Panc1 (cell line): Measurements from ENCODE around the gene SLC35G1. TPM values are rescaled to one million over a fixed set of nuclear protein-coding genes. Genes with fewer than 3 reads are reported as not detected.

Source experiments
- ATAC-seq: fragments of 200-7000 bp; cut with Tn5 transposase; 2 replicates; pipeline ENCODE4 v1.9.1; 2020; ENCODE audit warnings: mild to moderate bottlenecking, moderate library complexity
- BruUV-seq: library from RNA; stranded (reverse); fragments of 400-500 nt; replicated peaks from 2 replicates; lab custom pipeline; 2021; lab: Mats Ljungman, UMichigan
- CTCF ChIA-PET: fragments of 300-600 bp; sonication (Branson Sonifier 250); formaldehyde crosslinking; loops from one replicate; lab custom pipeline; 2022; ENCODE audit warnings: antibody characterized with exemption; lab: Charles Lee
- POLR2A ChIA-PET: fragments of 300-600 bp; sonication (Branson Sonifier 250); formaldehyde crosslinking; loops from one replicate; lab custom pipeline; 2022; ENCODE audit warnings: antibody characterized with exemption; lab: Charles Lee
- DNase-seq: peaks from one replicate; pipeline ENCODE4 v3.0.0-alpha.2; 2010; ENCODE audit warnings: low read depth, low spot score
- H3K27ac ChIP-seq: 2 replicates; pipeline ENCODE4 v1.5.1; 2011; ENCODE audit warnings: mild to moderate bottlenecking, low read length, inconsistent platforms
- H3K27me3 ChIP-seq: fragments of 200-500 bp; sonication (Bioruptor generic); 2 replicates; pipeline ENCODE4 v1.6.0; 2014; ENCODE audit warnings: low read length, inconsistent platforms; ENCODE audit not compliant: control insufficient read depth, insufficient read depth
- H3K36me3 ChIP-seq: fragments of 200-500 bp; sonication (Bioruptor generic); 2 replicates; pipeline ENCODE4 v1.5.1; 2014; ENCODE audit warnings: inconsistent platforms, mild to moderate bottlenecking, low read length, moderate library complexity; ENCODE audit not compliant: control insufficient read depth, insufficient read depth
- H3K4me1 ChIP-seq: 2 replicates; pipeline ENCODE4 v1.5.1; 2011; ENCODE audit warnings: inconsistent platforms, mild to moderate bottlenecking, low read length, moderate library complexity; ENCODE audit not compliant: control insufficient read depth, insufficient read depth
- H3K4me3 ChIP-seq, 2 experiments: 2 replicates each; pipeline ENCODE4 v1.5.1; 2011 to 2012; ENCODE audit warnings: low read depth in 2 of 2, low read length in 2 of 2, mild to moderate bottlenecking in 2 of 2, inconsistent platforms in 1 of 2, moderate library complexity in 1 of 2
- H3K9me3 ChIP-seq: fragments of 200-500 bp; sonication (Bioruptor generic); 2 replicates; pipeline ENCODE4 v1.5.1; 2014; ENCODE audit warnings: low read depth, mild to moderate bottlenecking, inconsistent platforms, low read length, moderate library complexity; ENCODE audit not compliant: control insufficient read depth, insufficient read depth
- CTCF ChIP-seq: fragments of 450-650 bp; IDR thresholded peaks from 2 replicates; pipeline ENCODE4 v1.5.1; 2017; ENCODE audit warnings: mild to moderate bottlenecking
- POLR2AphosphoS5 ChIP-seq: IDR thresholded peaks from 2 replicates; pipeline ENCODE4 v1.6.1; 2012; ENCODE audit warnings: mild to moderate bottlenecking, low read depth, low read length, moderate library complexity
- SIN3A ChIP-seq: IDR thresholded peaks from 2 replicates; pipeline ENCODE4 v1.6.1; 2012; ENCODE audit warnings: low read depth, mild to moderate bottlenecking, low read length, moderate library complexity, borderline replicate concordance; ENCODE audit not compliant: insufficient read depth
- TCF7L2 ChIP-seq: IDR thresholded peaks from 2 replicates; pipeline ENCODE4 v1.6.1; 2011; ENCODE audit warnings: mild to moderate bottlenecking, low read depth, low read length, inconsistent platforms
- in situ Hi-C: cut with HindIII; loops from 2 replicates; pipeline ENCODE4 v1.10.0; 2016; ENCODE audit warnings: low sequenced_read_pairs, low pct_unique_long_range_greater_than_20kb
- intact Hi-C: fragments of 100-400 bp; cut with micrococcal nuclease; formaldehyde crosslinking; loops from one replicate; pipeline ENCODE4 v1.10.0; 2022; ENCODE audit not compliant: unreplicated experiment
- total RNA-seq: library from RNA; stranded (reverse); gene quantifications from one replicate; pipeline ENCODE4 v1.2.1, GENCODE V29; 2021; ENCODE audit not compliant: unreplicated experiment
- TF ChIP-seq, protein P1 (sequence below), 2 experiments: IDR thresholded peaks; 2 replicates each; pipeline ENCODE4 v1.6.1; 2011 to 2012; ENCODE audit warnings: low read depth in 2 of 2, control low read depth in 1 of 2, low read length in 1 of 2, mild to moderate bottlenecking in 1 of 2, moderate library complexity in 1 of 2; ENCODE audit not compliant: insufficient read depth in 1 of 2

SLC35G1 gene
- total RNA-seq, 1 experiment from 2014 or later = 13.6 TPM

GRCh38 chr10:93894516-93895378 is 969 bp downstream of the SLC35G1 start:
- intact Hi-C loops (no loop called here), in situ Hi-C loops (no loop called here)
- BruUV-seq = TSS peak; percentile 74
- CTCF ChIA-PET = no interaction called here
- Histone ChIP-seq H3K27me3 (no peaks in the 10 kb centered on the region), H3K4me1 (peaks cover 18% of the 10 kb centered on the region), H3K4me3 (peak overlapping the region; percentile 69 to 85), H3K9me3 (no peaks in the 10 kb centered on the region), H3K36me3 (0 out of 2 replicates have a peak, but pooled peaks cover 2% of the 10 kb centered on the region), H3K27ac (peak overlapping the region; percentile 85)
- POLR2A ChIA-PET = no interaction called here
- no peak for DNase-seq
- ATAC-seq = no peak
- TF ChIP-seq POLR2AphosphoS5 = no peak
- TF ChIP-seq SIN3A = no peak
- no peak for TF ChIP-seq TCF7L2
- no peak for TF ChIP-seq CTCF
- TF ChIP-seq, protein P1, sequence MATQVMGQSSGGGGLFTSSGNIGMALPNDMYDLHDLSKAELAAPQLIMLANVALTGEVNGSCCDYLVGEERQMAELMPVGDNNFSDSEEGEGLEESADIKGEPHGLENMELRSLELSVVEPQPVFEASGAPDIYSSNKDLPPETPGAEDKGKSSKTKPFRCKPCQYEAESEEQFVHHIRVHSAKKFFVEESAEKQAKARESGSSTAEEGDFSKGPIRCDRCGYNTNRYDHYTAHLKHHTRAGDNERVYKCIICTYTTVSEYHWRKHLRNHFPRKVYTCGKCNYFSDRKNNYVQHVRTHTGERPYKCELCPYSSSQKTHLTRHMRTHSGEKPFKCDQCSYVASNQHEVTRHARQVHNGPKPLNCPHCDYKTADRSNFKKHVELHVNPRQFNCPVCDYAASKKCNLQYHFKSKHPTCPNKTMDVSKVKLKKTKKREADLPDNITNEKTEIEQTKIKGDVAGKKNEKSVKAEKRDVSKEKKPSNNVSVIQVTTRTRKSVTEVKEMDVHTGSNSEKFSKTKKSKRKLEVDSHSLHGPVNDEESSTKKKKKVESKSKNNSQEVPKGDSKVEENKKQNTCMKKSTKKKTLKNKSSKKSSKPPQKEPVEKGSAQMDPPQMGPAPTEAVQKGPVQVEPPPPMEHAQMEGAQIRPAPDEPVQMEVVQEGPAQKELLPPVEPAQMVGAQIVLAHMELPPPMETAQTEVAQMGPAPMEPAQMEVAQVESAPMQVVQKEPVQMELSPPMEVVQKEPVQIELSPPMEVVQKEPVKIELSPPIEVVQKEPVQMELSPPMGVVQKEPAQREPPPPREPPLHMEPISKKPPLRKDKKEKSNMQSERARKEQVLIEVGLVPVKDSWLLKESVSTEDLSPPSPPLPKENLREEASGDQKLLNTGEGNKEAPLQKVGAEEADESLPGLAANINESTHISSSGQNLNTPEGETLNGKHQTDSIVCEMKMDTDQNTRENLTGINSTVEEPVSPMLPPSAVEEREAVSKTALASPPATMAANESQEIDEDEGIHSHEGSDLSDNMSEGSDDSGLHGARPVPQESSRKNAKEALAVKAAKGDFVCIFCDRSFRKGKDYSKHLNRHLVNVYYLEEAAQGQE (IDR thresholded peaks at IDR 0.05; ENCODE audit: insufficient read depth in 1 of 2, low read depth in 2 of 2, low read length in 1 of 2) = no peak

GRCh38 chr10:93897070-93897780 is 3.4 kb downstream of the SLC35G1 start:
- DNase-seq (no peak), ATAC-seq (no peak)
- H3K27me3 ChIP-seq = no peaks in the 10 kb centered on the region
- CTCF ChIA-PET = interaction anchor here (0.6 kb wide), 1 partner anchor 152 kb away, joined by 4 read pairs; no protein-coding TSS in a partner anchor
- H3K27ac ChIP-seq = no peak overlapping the region; the same call in 1 of the 2 replicates
- no peak for TF ChIP-seq POLR2AphosphoS5
- no peak for TF ChIP-seq SIN3A
- TF ChIP-seq TCF7L2 = no peak
- TF ChIP-seq, protein P1 (IDR thresholded peaks at IDR 0.05; ENCODE audit: insufficient read depth in 1 of 2, low read depth in 2 of 2, low read length in 1 of 2) = no peak
- TF ChIP-seq CTCF = no peak
- POLR2A ChIA-PET = no interaction called here
- in situ Hi-C loops (no loop called here), intact Hi-C loops (no loop called here)
- H3K36me3 ChIP-seq = 0 out of 2 replicates have a peak, but pooled peaks cover 2% of the 10 kb centered on the region
- no TSS peak for BruUV-seq
- H3K4me1 ChIP-seq = peaks cover 18% of the 10 kb centered on the region
- no peaks in the 10 kb centered on the region for H3K9me3 ChIP-seq
- no peak overlapping the region for H3K4me3 ChIP-seq
